ENCODE results near the gene STK38. TPM values are rescaled to one million over a fixed set of nuclear protein-coding genes. Genes with fewer than 3 reads are reported as not detected.
"Not testable (repeated sequence)": the region's sequence is repeated elsewhere in the genome, so short reads cannot be mapped to it uniquely, and the experiment has no call there.

The STK38 gene
- total RNA-seq, 2 donors from 2014 or later: 23.1 to 23.2 TPM

- Histone ChIP-seq H3K4me3 (no peak overlapping the region), H3K9me3 (no peaks in the 10 kb centered on the region), H3K27ac (no peak overlapping the region), H3K4me1 (ENCODE audit: control insufficient read depth in 1 of 2, low read depth in 2 of 2) (peaks cover 0 to 7% of the 10 kb centered on the region in 2 donors), H3K27me3 (replicated peaks; ENCODE audit: insufficient read depth) (no peaks in the 10 kb centered on the region), H3K36me3 (peaks cover 9% of the 10 kb centered on the region)
- ATAC-seq (ENCODE audit: insufficient number of reproducible peaks, low FRiP score, low read depth): no peak
- TF ChIP-seq CTCF (IDR thresholded peaks at IDR 0.05): no peak
- DNase-seq (ENCODE audit: low spot score): no peak
Observed at GRCh38 chr6:36491378-36491965, 55.8 kb downstream of the STK38 start.

- Histone ChIP-seq H3K4me1 (ENCODE audit: control insufficient read depth in 1 of 2, low read depth in 2 of 2) (peaks cover 0 to 7% of the 10 kb centered on the region in 2 donors), H3K27ac (no peak overlapping the region), H3K4me3 (no peak overlapping the region), H3K9me3 (no peaks in the 10 kb centered on the region), H3K27me3 (replicated peaks; ENCODE audit: insufficient read depth) (no peaks in the 10 kb centered on the region), H3K36me3 (peaks cover 8% of the 10 kb centered on the region)
- DNase-seq (ENCODE audit: low spot score) (no peak), ATAC-seq (ENCODE audit: insufficient number of reproducible peaks, low FRiP score, low read depth) (no peak)
- no peak for TF ChIP-seq CTCF (IDR thresholded peaks at IDR 0.05)
Observed at GRCh38 chr6:36489426-36489825, 57.9 kb downstream of the STK38 start.

- Histone ChIP-seq H3K36me3 (peaks cover 8% of the 10 kb centered on the region), H3K4me3 (no peak overlapping the region), H3K27ac (no peak overlapping the region), H3K9me3 (no peaks in the 10 kb centered on the region), H3K4me1 (ENCODE audit: control insufficient read depth in 1 of 2, low read depth in 2 of 2) (peaks cover 0 to 7% of the 10 kb centered on the region in 2 donors), H3K27me3 (replicated peaks; ENCODE audit: insufficient read depth) (no peaks in the 10 kb centered on the region)
- no peak for ATAC-seq (ENCODE audit: insufficient number of reproducible peaks, low FRiP score, low read depth)
- no peak for DNase-seq (ENCODE audit: low spot score)
- no peak for TF ChIP-seq CTCF (IDR thresholded peaks at IDR 0.05)
Observed at GRCh38 chr6:36488221-36488620, 59.1 kb downstream of the STK38 start.

- DNase-seq (ENCODE audit: low spot score) (no peak), ATAC-seq (ENCODE audit: insufficient number of reproducible peaks, low FRiP score, low read depth) (no peak)
- Histone ChIP-seq H3K27ac (no peak overlapping the region), H3K27me3 (replicated peaks; ENCODE audit: insufficient read depth) (no peaks in the 10 kb centered on the region), H3K4me3 (no peak overlapping the region), H3K9me3 (no peaks in the 10 kb centered on the region), H3K36me3 (peaks cover 8% of the 10 kb centered on the region), H3K4me1 (ENCODE audit: control insufficient read depth in 1 of 2, low read depth in 2 of 2) (peaks cover 0 to 7% of the 10 kb centered on the region in 2 donors)
- TF ChIP-seq CTCF (IDR thresholded peaks at IDR 0.05): no peak
Observed at GRCh38 chr6:36487698-36488097, 59.6 kb downstream of the STK38 start.

GRCh38 chr6:36484736-36485135 is 62.5 kb downstream of the STK38 start:
- ATAC-seq (ENCODE audit: insufficient number of reproducible peaks, low FRiP score, low read depth): no peak
- TF ChIP-seq CTCF (IDR thresholded peaks at IDR 0.05): no peak
- peaks cover 28% of the 10 kb centered on the region for H3K36me3 ChIP-seq

GRCh38 chr6:36483326-36483725 is 64.0 kb downstream of the STK38 start:
- H3K36me3 ChIP-seq: peaks cover 36% of the 10 kb centered on the region

More at GRCh38 chr6:36484736-36485135, 62.5 kb downstream of the STK38 start:
- peaks cover 0 to 7% of the 10 kb centered on the region in 2 donors for H3K4me1 ChIP-seq (ENCODE audit: control insufficient read depth in 1 of 2, low read depth in 2 of 2)
- no peak overlapping the region for H3K27ac ChIP-seq
- no peaks in the 10 kb centered on the region for H3K9me3 ChIP-seq
- no peaks in the 10 kb centered on the region for H3K27me3 ChIP-seq (replicated peaks; ENCODE audit: insufficient read depth)
- no peak overlapping the region for H3K4me3 ChIP-seq
- no peak for DNase-seq (ENCODE audit: low spot score)

More at GRCh38 chr6:36483326-36483725, 64.0 kb downstream of the STK38 start:
- not testable (repeated sequence) for H3K9me3 ChIP-seq; H3K4me3 ChIP-seq; H3K4me1 ChIP-seq (ENCODE audit: control insufficient read depth in 1 of 2, low read depth in 2 of 2); H3K27ac ChIP-seq; DNase-seq (ENCODE audit: low spot score); ATAC-seq (ENCODE audit: insufficient number of reproducible peaks, low FRiP score, low read depth); H3K27me3 ChIP-seq (replicated peaks; ENCODE audit: insufficient read depth)

Data from thoracic aorta (tissue), 2 donors.